HepG2 (cell line): ENCODE measurements around the gene LRFN2.

Experiments used
- EZH2 ChIP-seq: conservative IDR thresholded peaks from 2 replicates; pipeline ENCODE4 v1.6.1; 2012; ENCODE audit warnings: mild to moderate bottlenecking, low read depth, low read length, moderate library complexity
- FOSL2 ChIP-seq: sonication (generic); formaldehyde crosslinking; IDR thresholded peaks from 2 replicates; pipeline ENCODE4 v1.4.0; 2020; ENCODE audit warnings: missing genetic modification reagents
- KDM3A ChIP-seq: IDR thresholded peaks from 2 replicates; pipeline ENCODE4 v1.6.1; 2018; ENCODE audit warnings: low read depth, missing compliant biosample characterization
- MAFK ChIP-seq, 2 experiments: IDR thresholded peaks in 1 of 2; conservative IDR thresholded peaks in 1 of 2; 2 replicates each; pipeline ENCODE4 v1.6.1; 2011; ENCODE audit warnings: improper control_type of control experiment in 2 of 2, low read length in 2 of 2
- SAFB2 ChIP-seq: sonication (generic); formaldehyde crosslinking; IDR thresholded peaks from 2 replicates; pipeline ENCODE4 v1.5.1; 2020; ENCODE audit warnings: missing genetic modification reagents, low read depth, mild to moderate bottlenecking, borderline replicate concordance
- TCF7 ChIP-seq: sonication (generic); IDR thresholded peaks from 2 replicates; pipeline ENCODE4 v1.6.1; 2016; ENCODE audit warnings: antibody characterized with exemption, low read depth
- ZNF792 ChIP-seq: IDR thresholded peaks from 2 replicates; pipeline ENCODE4 v1.6.1; 2016
- TF ChIP-seq, protein P1 (sequence below): sonication (generic); formaldehyde crosslinking; IDR thresholded peaks from 2 replicates; pipeline ENCODE4 v1.5.0; 2020; ENCODE audit warnings: mild to moderate bottlenecking, missing genetic modification reagents, moderate library complexity
- TF ChIP-seq, protein P2 (sequence below): sonication (generic); formaldehyde crosslinking; IDR thresholded peaks from 2 replicates; pipeline ENCODE4 v1.4.0; 2020; ENCODE audit warnings: mild to moderate bottlenecking, missing genetic modification reagents
- TF ChIP-seq, protein P3 (sequence below): sonication (generic); formaldehyde crosslinking; IDR thresholded peaks from 2 replicates; pipeline ENCODE4 v1.5.0; 2020; ENCODE audit warnings: missing genetic modification reagents
- TF ChIP-seq, protein P4 (sequence below): sonication (generic); formaldehyde crosslinking; IDR thresholded peaks from 2 replicates; pipeline ENCODE4 v1.4.0; 2020; ENCODE audit warnings: missing genetic modification reagents

DNA sequence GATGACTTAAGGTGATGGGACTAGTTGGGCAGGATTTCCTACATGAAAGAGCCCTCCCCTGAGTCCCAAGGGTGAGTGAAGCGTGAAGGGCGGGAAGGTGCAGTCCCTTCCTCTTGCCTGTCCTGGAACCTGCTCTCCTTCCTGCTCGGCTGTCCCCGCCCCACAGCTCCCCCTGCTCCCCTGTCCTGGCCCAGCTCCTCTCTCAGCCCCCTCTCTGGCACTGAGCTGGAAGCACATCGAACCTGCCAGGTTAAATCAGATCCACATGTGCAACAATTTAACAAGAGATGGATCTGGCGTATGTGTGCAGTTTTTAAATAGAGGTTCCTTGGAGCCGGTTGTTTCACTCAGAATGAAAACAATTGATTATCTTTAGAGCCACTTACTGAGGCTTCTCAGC, 95.0 kb downstream of the LRFN2 start:
- TF ChIP-seq, protein P1, sequence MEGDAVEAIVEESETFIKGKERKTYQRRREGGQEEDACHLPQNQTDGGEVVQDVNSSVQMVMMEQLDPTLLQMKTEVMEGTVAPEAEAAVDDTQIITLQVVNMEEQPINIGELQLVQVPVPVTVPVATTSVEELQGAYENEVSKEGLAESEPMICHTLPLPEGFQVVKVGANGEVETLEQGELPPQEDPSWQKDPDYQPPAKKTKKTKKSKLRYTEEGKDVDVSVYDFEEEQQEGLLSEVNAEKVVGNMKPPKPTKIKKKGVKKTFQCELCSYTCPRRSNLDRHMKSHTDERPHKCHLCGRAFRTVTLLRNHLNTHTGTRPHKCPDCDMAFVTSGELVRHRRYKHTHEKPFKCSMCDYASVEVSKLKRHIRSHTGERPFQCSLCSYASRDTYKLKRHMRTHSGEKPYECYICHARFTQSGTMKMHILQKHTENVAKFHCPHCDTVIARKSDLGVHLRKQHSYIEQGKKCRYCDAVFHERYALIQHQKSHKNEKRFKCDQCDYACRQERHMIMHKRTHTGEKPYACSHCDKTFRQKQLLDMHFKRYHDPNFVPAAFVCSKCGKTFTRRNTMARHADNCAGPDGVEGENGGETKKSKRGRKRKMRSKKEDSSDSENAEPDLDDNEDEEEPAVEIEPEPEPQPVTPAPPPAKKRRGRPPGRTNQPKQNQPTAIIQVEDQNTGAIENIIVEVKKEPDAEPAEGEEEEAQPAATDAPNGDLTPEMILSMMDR: no peak
- no peak for TF ChIP-seq SAFB2
- TF ChIP-seq ZNF792: no peak
- TF ChIP-seq, protein P2, sequence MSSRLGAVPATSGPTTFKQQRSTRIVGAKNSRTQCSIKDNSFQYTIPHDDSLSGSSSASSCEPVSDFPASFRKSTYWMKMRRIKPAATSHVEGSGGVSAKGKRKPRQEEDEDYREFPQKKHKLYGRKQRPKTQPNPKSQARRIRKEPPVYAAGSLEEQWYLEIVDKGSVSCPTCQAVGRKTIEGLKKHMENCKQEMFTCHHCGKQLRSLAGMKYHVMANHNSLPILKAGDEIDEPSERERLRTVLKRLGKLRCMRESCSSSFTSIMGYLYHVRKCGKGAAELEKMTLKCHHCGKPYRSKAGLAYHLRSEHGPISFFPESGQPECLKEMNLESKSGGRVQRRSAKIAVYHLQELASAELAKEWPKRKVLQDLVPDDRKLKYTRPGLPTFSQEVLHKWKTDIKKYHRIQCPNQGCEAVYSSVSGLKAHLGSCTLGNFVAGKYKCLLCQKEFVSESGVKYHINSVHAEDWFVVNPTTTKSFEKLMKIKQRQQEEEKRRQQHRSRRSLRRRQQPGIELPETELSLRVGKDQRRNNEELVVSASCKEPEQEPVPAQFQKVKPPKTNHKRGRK: no peak
- no peak for TF ChIP-seq TCF7
- TF ChIP-seq, protein P3, sequence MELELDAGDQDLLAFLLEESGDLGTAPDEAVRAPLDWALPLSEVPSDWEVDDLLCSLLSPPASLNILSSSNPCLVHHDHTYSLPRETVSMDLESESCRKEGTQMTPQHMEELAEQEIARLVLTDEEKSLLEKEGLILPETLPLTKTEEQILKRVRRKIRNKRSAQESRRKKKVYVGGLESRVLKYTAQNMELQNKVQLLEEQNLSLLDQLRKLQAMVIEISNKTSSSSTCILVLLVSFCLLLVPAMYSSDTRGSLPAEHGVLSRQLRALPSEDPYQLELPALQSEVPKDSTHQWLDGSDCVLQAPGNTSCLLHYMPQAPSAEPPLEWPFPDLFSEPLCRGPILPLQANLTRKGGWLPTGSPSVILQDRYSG (CRISPR knock-in tag): no peak
- TF ChIP-seq EZH2: no peak
- TF ChIP-seq FOSL2 (CRISPR knock-in tag): no peak
- no peak for TF ChIP-seq MAFK (conservative IDR thresholded peaks at IDR 0.05 in 1 of 2, IDR thresholded peaks at IDR 0.05 in 1 of 2; ENCODE audit: low read length in 2 of 2)
- TF ChIP-seq, protein P4, sequence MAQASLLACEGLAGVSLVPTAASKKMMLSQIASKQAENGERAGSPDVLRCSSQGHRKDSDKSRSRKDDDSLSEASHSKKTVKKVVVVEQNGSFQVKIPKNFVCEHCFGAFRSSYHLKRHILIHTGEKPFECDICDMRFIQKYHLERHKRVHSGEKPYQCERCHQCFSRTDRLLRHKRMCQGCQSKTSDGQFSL (CRISPR knock-in tag): no peak
- TF ChIP-seq KDM3A (CRISPR knock-in tag): no peak
